Transverse colon (tissue), 4 donors: ENCODE data around the gene RTP4. TPM values are rescaled to one million over a fixed set of nuclear protein-coding genes. Genes with fewer than 3 reads are reported as not detected.

Source experiments
- DNase-seq: peaks from one replicate; pipeline ENCODE4 v3.0.0-alpha.2; 2019
- H3K27ac ChIP-seq, 4 donors: fragments of 200-600 bp; sonication (generic); 2 replicates each; pipeline ENCODE4 v1.5.1; 2016 to 2018; ENCODE audit warnings: inconsistent platforms in 4 of 4
- H3K27me3 ChIP-seq: fragments of 200-600 bp; sonication (generic); 2 replicates; pipeline ENCODE4 v1.5.1; 2017; ENCODE audit warnings: inconsistent platforms
- H3K36me3 ChIP-seq, 4 donors: fragments of 200-600 bp; sonication (generic); 2 replicates each; pipeline ENCODE4 v1.5.1; 2017 to 2019; ENCODE audit warnings: inconsistent platforms in 4 of 4
- H3K4me1 ChIP-seq, 4 donors: fragments of 200-600 bp; sonication (generic); 2 replicates each; pipeline ENCODE4 v1.5.1; 2017 to 2020; ENCODE audit warnings: inconsistent platforms in 4 of 4
- H3K4me3 ChIP-seq, 4 donors: fragments of 200-600 bp; sonication (generic); 1 replicate in 1 of 4; 2 replicates in 3 of 4; pipeline versions ENCODE4 v1.5.1 to v1.6.1; 2017 to 2019; ENCODE audit warnings: inconsistent platforms in 4 of 4
- H3K9me3 ChIP-seq, 2 donors: fragments of 200-600 bp; sonication (generic); 2 replicates each; pipeline ENCODE4 v1.5.1; 2017 to 2019; ENCODE audit warnings: inconsistent platforms in 2 of 2
- CTCF ChIP-seq, 5 experiments: fragments of 200-600 bp in 3 of 5; fragments of 450-650 bp in 2 of 5; sonication (generic) in 3 of 5; IDR thresholded peaks; 1 replicate in 2 of 5; 2 replicates in 3 of 5; pipeline ENCODE4 v1.5.1; 2016 to 2017; ENCODE audit warnings: antibody characterized with exemption in 5 of 5, inconsistent platforms in 3 of 5, mild to moderate bottlenecking in 2 of 5, moderate library complexity in 1 of 5
- EP300 ChIP-seq: sonication (generic); formaldehyde crosslinking; IDR thresholded peaks from one replicate; pipeline ENCODE4 v1.6.1; 2017; ENCODE audit warnings: antibody characterized with exemption, low read depth
- POLR2A ChIP-seq: fragments of 450-650 bp; IDR thresholded peaks from one replicate; pipeline ENCODE4 v1.6.1; 2016; ENCODE audit warnings: antibody characterized with exemption, mild to moderate bottlenecking, moderate library complexity
- POLR2AphosphoS5 ChIP-seq, 3 donors: sonication (generic); formaldehyde crosslinking; IDR thresholded peaks; one replicate each; pipeline ENCODE4 v1.6.1; 2016; ENCODE audit warnings: antibody characterized with exemption in 3 of 3
- WGBS, 2 donors: methylation state at CpG; one replicate each; pipeline ENCODE4 v1.1.5; 2018; ENCODE audit warnings: low coverage in 1 of 2; 5-methylcytosine and 5-hydroxymethylcytosine counted together
- in situ Hi-C, 4 donors: fragments of 200-750 bp; cut with MboI; loops; one replicate each; pipeline versions ENCODE4 v1.15.0 to v1.15.1; 2017; ENCODE audit warnings: low sequenced_read_pairs in 3 of 4, low pct_ligation_motif_present in 1 of 4, low pct_unique_long_range_greater_than_20kb in 1 of 4
- intact Hi-C: fragments of 100-400 bp; cut with DNase I; formaldehyde crosslinking; loops from one replicate; pipeline ENCODE4 v1.15.1; 2023; ENCODE audit warnings: low total_unique reads
- total RNA-seq, 4 donors: library from RNA; depleted of rRNA; stranded (reverse); fragments of >200 nt; gene quantifications; one replicate each; pipeline ENCODE4 v1.1.0, GENCODE V29; 2016

RTP4 gene
- total RNA-seq, 4 donors from 2014 or later: 4.1 to 4.9 TPM; not detected in 2

- no peak overlapping the region for H3K27ac ChIP-seq
- TF ChIP-seq POLR2AphosphoS5 (IDR thresholded peaks at IDR 0.05) (no peak), EP300 (no peak), POLR2A (no peak), CTCF (IDR thresholded peaks at IDR 0.05) (no peak)
- 77 to 80% methylated on average over 1 of the region's 1 CpG for WGBS, 2 donors
- H3K9me3 ChIP-seq: no peaks in the 10 kb centered on the region
- H3K36me3 ChIP-seq: no peaks in the 10 kb centered on the region
- H3K4me3 ChIP-seq: no peak overlapping the region
- no peak for DNase-seq
- no peaks in the 10 kb centered on the region for H3K27me3 ChIP-seq
- in situ Hi-C loops: no loop called here
- no peaks in the 10 kb centered on the region for H3K4me1 ChIP-seq
- intact Hi-C loops: no loop called here
Observed at GRCh38 chr3:187377842-187378241, 9.7 kb downstream of the RTP4 start.

GRCh38 chr3:187382609-187383151 is 14.5 kb downstream of the RTP4 start:
- 62 to 81% methylated on average over 7 to 8 of the region's 8 CpGs for WGBS, 2 donors
- no peak overlapping the region for H3K4me3 ChIP-seq
- TF ChIP-seq POLR2AphosphoS5 (IDR thresholded peaks at IDR 0.05) (no peak), POLR2A (no peak), EP300 (no peak), CTCF (IDR thresholded peaks at IDR 0.05) (no peak)
- H3K4me1 ChIP-seq: no peaks in the 10 kb centered on the region
- no peaks in the 10 kb centered on the region for H3K27me3 ChIP-seq
- in situ Hi-C loops: no loop called here
- no peaks in the 10 kb centered on the region for H3K36me3 ChIP-seq
- H3K27ac ChIP-seq: no peak overlapping the region
- intact Hi-C loops: no loop called here
- DNase-seq: no peak
- no peaks in the 10 kb centered on the region for H3K9me3 ChIP-seq

- WGBS, 2 donors: 83 to 100% methylated on average over 1 to 4 of the region's 4 CpGs
- TF ChIP-seq CTCF (IDR thresholded peaks at IDR 0.05) (no peak), POLR2A (no peak), POLR2AphosphoS5 (IDR thresholded peaks at IDR 0.05) (no peak), EP300 (no peak)
Observed at GRCh38 chr3:187383246-187383645, 15.1 kb downstream of the RTP4 start.

GRCh38 chr3:187385296-187385695 is 17.1 kb downstream of the RTP4 start:
- no peak overlapping the region for H3K27ac ChIP-seq
- H3K9me3 ChIP-seq: no peaks in the 10 kb centered on the region
- no peaks in the 10 kb centered on the region for H3K27me3 ChIP-seq
- DNase-seq: no peak
- no peaks in the 10 kb centered on the region for H3K36me3 ChIP-seq
- no peak overlapping the region for H3K4me3 ChIP-seq
- H3K4me1 ChIP-seq: no peaks in the 10 kb centered on the region
- 86% methylated on average over 1 of the region's 1 CpG; no CpG with 5 or more reads in 1 of the 2 donors for WGBS, 2 donors
- intact Hi-C loops: no loop called here
- in situ Hi-C loops: no loop called here
- TF ChIP-seq POLR2AphosphoS5 (IDR thresholded peaks at IDR 0.05): no peak
- TF ChIP-seq POLR2A: no peak
- TF ChIP-seq EP300: no peak
- no peak for TF ChIP-seq CTCF (IDR thresholded peaks at IDR 0.05)

More at GRCh38 chr3:187383246-187383645, 15.1 kb downstream of the RTP4 start:
- Histone ChIP-seq H3K9me3 (no peaks in the 10 kb centered on the region), H3K27me3 (no peaks in the 10 kb centered on the region), H3K4me3 (no peak overlapping the region), H3K4me1 (no peaks in the 10 kb centered on the region), H3K27ac (no peak overlapping the region), H3K36me3 (no peaks in the 10 kb centered on the region)
- intact Hi-C loops: no loop called here
- in situ Hi-C loops: no loop called here
- no peak for DNase-seq
